ENCODE results near the gene CDK2AP2. TPM values are rescaled to one million over a fixed set of nuclear protein-coding genes. Genes with fewer than 3 reads are reported as not detected.

The CDK2AP2 gene
- total RNA-seq, 1 donor from 2014 or later, result 2.6 TPM

DNA sequence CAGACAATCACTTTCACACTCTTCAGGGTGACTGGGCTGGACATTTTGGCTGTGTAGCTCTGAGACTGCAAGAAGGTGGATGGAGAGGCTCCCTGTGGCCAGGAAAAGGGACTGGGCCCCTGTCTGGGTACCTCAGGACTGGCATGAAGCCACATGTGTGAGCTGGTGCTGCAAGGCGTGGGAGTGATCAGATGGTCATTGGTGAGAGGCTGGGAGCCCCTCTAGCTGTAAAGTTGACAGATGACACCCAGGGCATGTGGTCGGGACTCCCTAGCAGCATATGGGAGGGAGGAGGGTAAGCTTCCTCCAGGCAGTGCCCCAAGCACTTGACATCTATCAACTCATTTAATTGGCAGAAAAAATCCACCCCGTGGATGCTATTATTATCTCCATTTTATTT is 34.2 kb upstream of the CDK2AP2 start:
- H3K9me3 ChIP-seq (ENCODE audit: control insufficient read depth in 3 of 3, low read length in 3 of 3), result no peaks in the 10 kb centered on the region
- H3K27ac ChIP-seq (ENCODE audit: low read depth, low read length), result no peak overlapping the region
- H3K36me3 ChIP-seq (ENCODE audit: control insufficient read depth in 3 of 3, insufficient read depth in 3 of 3, low read length in 3 of 3), result no peaks in the 10 kb centered on the region
- H3K27me3 ChIP-seq (ENCODE audit: control insufficient read depth in 3 of 3, insufficient read depth in 3 of 3, low read length in 3 of 3), result peaks cover 0 to 3% (median 0%) of the 10 kb centered on the region in 3 donors
- H3K9ac ChIP-seq (ENCODE audit: low read depth in 1 of 3, low read length in 3 of 3), result no peak overlapping the region
- H3K4me1 ChIP-seq (ENCODE audit: control insufficient read depth in 3 of 3, insufficient read depth in 3 of 3, low read length in 3 of 3), result peaks cover 8 to 9% (median 8%) of the 10 kb centered on the region in 3 donors
- no peak overlapping the region for H3K4me3 ChIP-seq (ENCODE audit: low read length in 3 of 3)

- Histone ChIP-seq H3K4me1 (ENCODE audit: control insufficient read depth in 3 of 3, insufficient read depth in 3 of 3, low read length in 3 of 3) (peaks cover 8 to 9% (median 8%) of the 10 kb centered on the region in 3 donors), H3K9me3 (ENCODE audit: control insufficient read depth in 3 of 3, low read length in 3 of 3) (no peaks in the 10 kb centered on the region), H3K4me3 (ENCODE audit: low read length in 3 of 3) (no peak overlapping the region), H3K36me3 (ENCODE audit: control insufficient read depth in 3 of 3, insufficient read depth in 3 of 3, low read length in 3 of 3) (no peaks in the 10 kb centered on the region), H3K27me3 (ENCODE audit: control insufficient read depth in 3 of 3, insufficient read depth in 3 of 3, low read length in 3 of 3) (peaks cover 0 to 3% (median 0%) of the 10 kb centered on the region in 3 donors), H3K27ac (ENCODE audit: low read depth, low read length) (no peak overlapping the region), H3K9ac (ENCODE audit: low read depth in 1 of 3, low read length in 3 of 3) (no peak overlapping the region)
These were observed 33.2 kb upstream of the CDK2AP2 start for GRCh38 chr11:67541198-67541597.

DNA sequence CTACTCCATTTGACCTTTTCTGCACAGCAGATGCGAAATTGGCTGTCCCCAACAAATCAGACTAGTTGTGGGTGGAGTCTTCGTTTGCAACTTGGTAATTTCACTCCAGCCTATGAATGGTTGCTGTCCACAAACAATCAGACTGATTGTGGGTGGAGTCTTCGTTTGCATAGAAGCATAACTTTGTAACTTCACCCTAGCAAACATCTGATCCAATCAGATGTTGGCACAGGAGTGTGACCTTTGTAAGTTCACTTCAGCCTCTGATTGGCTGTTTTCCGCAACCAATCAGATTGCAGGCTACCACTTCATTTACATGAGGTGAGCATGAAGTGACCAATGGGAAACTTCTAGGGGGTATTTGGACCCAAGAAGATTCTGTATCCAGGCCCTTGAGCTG is 31.6 kb upstream of the CDK2AP2 start:
- Histone ChIP-seq H3K36me3 (ENCODE audit: control insufficient read depth in 3 of 3, insufficient read depth in 3 of 3, low read length in 3 of 3) (no peaks in the 10 kb centered on the region), H3K27me3 (ENCODE audit: control insufficient read depth in 3 of 3, insufficient read depth in 3 of 3, low read length in 3 of 3) (peaks cover 0 to 3% (median 0%) of the 10 kb centered on the region in 3 donors), H3K9me3 (ENCODE audit: control insufficient read depth in 3 of 3, low read length in 3 of 3) (no peaks in the 10 kb centered on the region), H3K9ac (ENCODE audit: low read depth in 1 of 3, low read length in 3 of 3) (no peak overlapping the region), H3K4me1 (ENCODE audit: control insufficient read depth in 3 of 3, insufficient read depth in 3 of 3, low read length in 3 of 3) (peaks cover 0 to under 1% (median 0%) of the 10 kb centered on the region in 3 donors), H3K27ac (ENCODE audit: low read depth, low read length) (no peak overlapping the region), H3K4me3 (ENCODE audit: low read length in 3 of 3) (no peak overlapping the region)

GRCh38 chr11:67538823-67539505 is 31.0 kb upstream of the CDK2AP2 start:
- Histone ChIP-seq H3K4me3 (ENCODE audit: low read length in 3 of 3) (no peak overlapping the region), H3K27me3 (ENCODE audit: control insufficient read depth in 3 of 3, insufficient read depth in 3 of 3, low read length in 3 of 3) (peaks cover 0 to 3% (median 0%) of the 10 kb centered on the region in 3 donors), H3K9me3 (ENCODE audit: control insufficient read depth in 3 of 3, low read length in 3 of 3) (no peaks in the 10 kb centered on the region), H3K36me3 (ENCODE audit: control insufficient read depth in 3 of 3, insufficient read depth in 3 of 3, low read length in 3 of 3) (no peaks in the 10 kb centered on the region), H3K4me1 (ENCODE audit: control insufficient read depth in 3 of 3, insufficient read depth in 3 of 3, low read length in 3 of 3) (no peaks in the 10 kb centered on the region), H3K27ac (ENCODE audit: low read depth, low read length) (no peak overlapping the region), H3K9ac (ENCODE audit: low read depth in 1 of 3, low read length in 3 of 3) (no peak overlapping the region)

DNA sequence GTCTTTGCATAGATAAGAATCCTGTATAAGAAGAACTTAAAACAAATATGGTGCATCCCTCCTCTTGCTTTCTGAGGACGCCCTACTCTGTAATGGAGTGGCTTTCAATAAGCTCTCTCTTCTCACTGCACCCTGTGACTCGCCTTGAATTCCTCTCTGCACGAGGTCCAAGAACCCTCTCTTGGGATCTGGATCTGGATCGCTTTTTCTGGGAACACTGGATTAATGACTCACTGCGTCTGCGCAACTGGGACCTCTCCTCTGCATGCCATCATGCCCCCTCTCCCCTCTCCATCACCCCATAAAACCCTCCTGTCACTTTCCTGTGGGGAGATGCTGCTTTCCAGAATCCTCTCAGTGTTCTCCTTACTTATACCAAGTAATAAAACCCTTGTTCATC is 30.3 kb upstream of the CDK2AP2 start:
- H3K27ac ChIP-seq (ENCODE audit: low read depth, low read length), result no peak overlapping the region
- peaks cover 0 to 3% (median 0%) of the 10 kb centered on the region in 3 donors for H3K9me3 ChIP-seq (ENCODE audit: control insufficient read depth in 3 of 3, low read length in 3 of 3)
- peaks cover 0 to 3% (median 0%) of the 10 kb centered on the region in 3 donors for H3K27me3 ChIP-seq (ENCODE audit: control insufficient read depth in 3 of 3, insufficient read depth in 3 of 3, low read length in 3 of 3)
- no peaks in the 10 kb centered on the region for H3K36me3 ChIP-seq (ENCODE audit: control insufficient read depth in 3 of 3, insufficient read depth in 3 of 3, low read length in 3 of 3)
- H3K4me1 ChIP-seq (ENCODE audit: control insufficient read depth in 3 of 3, insufficient read depth in 3 of 3, low read length in 3 of 3), result no peaks in the 10 kb centered on the region
- no peak overlapping the region for H3K4me3 ChIP-seq (ENCODE audit: low read length in 3 of 3)
- no peak overlapping the region for H3K9ac ChIP-seq (ENCODE audit: low read depth in 1 of 3, low read length in 3 of 3)

- no peak overlapping the region for H3K27ac ChIP-seq (ENCODE audit: low read depth, low read length)
- peaks cover 0 to 3% (median 0%) of the 10 kb centered on the region in 3 donors for H3K9me3 ChIP-seq (ENCODE audit: control insufficient read depth in 3 of 3, low read length in 3 of 3)
- no peak overlapping the region for H3K4me3 ChIP-seq (ENCODE audit: low read length in 3 of 3)
- H3K27me3 ChIP-seq (ENCODE audit: control insufficient read depth in 3 of 3, insufficient read depth in 3 of 3, low read length in 3 of 3), result peaks cover 0 to 3% (median 0%) of the 10 kb centered on the region in 3 donors
- no peaks in the 10 kb centered on the region for H3K4me1 ChIP-seq (ENCODE audit: control insufficient read depth in 3 of 3, insufficient read depth in 3 of 3, low read length in 3 of 3)
- no peaks in the 10 kb centered on the region for H3K36me3 ChIP-seq (ENCODE audit: control insufficient read depth in 3 of 3, insufficient read depth in 3 of 3, low read length in 3 of 3)
- no peak overlapping the region for H3K9ac ChIP-seq (ENCODE audit: low read depth in 1 of 3, low read length in 3 of 3)
These were observed 27.6 kb upstream of the CDK2AP2 start for GRCh38 chr11:67535561-67535960.

GRCh38 chr11:67534070-67534679 is 26.2 kb upstream of the CDK2AP2 start:
- no peak overlapping the region for H3K4me3 ChIP-seq (ENCODE audit: low read length in 3 of 3)
- no peak overlapping the region for H3K27ac ChIP-seq (ENCODE audit: low read depth, low read length)
- peaks cover 0 to 3% (median 0%) of the 10 kb centered on the region in 3 donors for H3K9me3 ChIP-seq (ENCODE audit: control insufficient read depth in 3 of 3, low read length in 3 of 3)
- H3K27me3 ChIP-seq (ENCODE audit: control insufficient read depth in 3 of 3, insufficient read depth in 3 of 3, low read length in 3 of 3), result peaks cover 0 to 7% (median 3%) of the 10 kb centered on the region in 3 donors
- H3K4me1 ChIP-seq (ENCODE audit: control insufficient read depth in 3 of 3, insufficient read depth in 3 of 3, low read length in 3 of 3), result no peaks in the 10 kb centered on the region
- H3K9ac ChIP-seq (ENCODE audit: low read depth in 1 of 3, low read length in 3 of 3), result no peak overlapping the region
- no peaks in the 10 kb centered on the region for H3K36me3 ChIP-seq (ENCODE audit: control insufficient read depth in 3 of 3, insufficient read depth in 3 of 3, low read length in 3 of 3)

DNA sequence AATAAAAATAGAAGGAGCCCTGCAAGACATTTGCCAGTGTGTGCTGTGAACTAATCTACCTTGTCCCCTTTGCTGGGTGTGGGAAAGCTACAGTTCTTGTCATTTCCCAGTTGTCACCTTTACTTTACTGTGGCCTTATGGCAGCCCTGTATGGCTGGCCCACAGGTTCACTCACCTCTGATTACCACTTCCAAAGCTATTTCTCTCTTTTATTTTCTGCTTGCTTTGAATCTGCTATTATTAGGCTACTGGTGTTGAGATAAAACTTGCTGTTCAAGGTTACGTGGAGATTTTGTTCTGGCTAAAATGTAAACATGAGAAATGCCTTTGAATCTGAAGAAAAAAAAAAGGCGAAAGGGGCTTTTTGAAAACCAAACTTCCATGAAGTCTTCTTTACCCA is 24.9 kb upstream of the CDK2AP2 start:
- peaks cover 0 to 3% (median 0%) of the 10 kb centered on the region in 3 donors for H3K9me3 ChIP-seq (ENCODE audit: control insufficient read depth in 3 of 3, low read length in 3 of 3)
- H3K9ac ChIP-seq (ENCODE audit: low read depth in 1 of 3, low read length in 3 of 3), result no peak overlapping the region
- H3K4me1 ChIP-seq (ENCODE audit: control insufficient read depth in 3 of 3, insufficient read depth in 3 of 3, low read length in 3 of 3), result no peaks in the 10 kb centered on the region
- H3K27me3 ChIP-seq (ENCODE audit: control insufficient read depth in 3 of 3, insufficient read depth in 3 of 3, low read length in 3 of 3), result peaks cover 0 to 4% (median 3%) of the 10 kb centered on the region in 3 donors
- no peaks in the 10 kb centered on the region for H3K36me3 ChIP-seq (ENCODE audit: control insufficient read depth in 3 of 3, insufficient read depth in 3 of 3, low read length in 3 of 3)
- no peak overlapping the region for H3K27ac ChIP-seq (ENCODE audit: low read depth, low read length)
- H3K4me3 ChIP-seq (ENCODE audit: low read length in 3 of 3), result no peak overlapping the region

- H3K9me3 ChIP-seq (ENCODE audit: control insufficient read depth in 3 of 3, low read length in 3 of 3), result peaks cover 0 to 3% (median 0%) of the 10 kb centered on the region in 3 donors
- no peaks in the 10 kb centered on the region for H3K4me1 ChIP-seq (ENCODE audit: control insufficient read depth in 3 of 3, insufficient read depth in 3 of 3, low read length in 3 of 3)
- peaks cover 0 to 11% (median 3%) of the 10 kb centered on the region in 3 donors for H3K27me3 ChIP-seq (ENCODE audit: control insufficient read depth in 3 of 3, insufficient read depth in 3 of 3, low read length in 3 of 3)
- no peak overlapping the region for H3K27ac ChIP-seq (ENCODE audit: low read depth, low read length)
- H3K36me3 ChIP-seq (ENCODE audit: control insufficient read depth in 3 of 3, insufficient read depth in 3 of 3, low read length in 3 of 3), result no peaks in the 10 kb centered on the region
- no peak overlapping the region for H3K4me3 ChIP-seq (ENCODE audit: low read length in 3 of 3)
- H3K9ac ChIP-seq (ENCODE audit: low read depth in 1 of 3, low read length in 3 of 3), result no peak overlapping the region
These were observed 22.3 kb upstream of the CDK2AP2 start for GRCh38 chr11:67530282-67530592.

GRCh38 chr11:67528376-67528775 is 20.4 kb upstream of the CDK2AP2 start:
- Histone ChIP-seq H3K27me3 (ENCODE audit: control insufficient read depth in 3 of 3, insufficient read depth in 3 of 3, low read length in 3 of 3) (peaks cover 0 to 22% (median 16%) of the 10 kb centered on the region in 3 donors), H3K9me3 (ENCODE audit: control insufficient read depth in 3 of 3, low read length in 3 of 3) (no peaks in the 10 kb centered on the region), H3K36me3 (ENCODE audit: control insufficient read depth in 3 of 3, insufficient read depth in 3 of 3, low read length in 3 of 3) (no peaks in the 10 kb centered on the region), H3K4me3 (ENCODE audit: low read length in 3 of 3) (no peak overlapping the region), H3K9ac (ENCODE audit: low read depth in 1 of 3, low read length in 3 of 3) (no peak overlapping the region), H3K4me1 (ENCODE audit: control insufficient read depth in 3 of 3, insufficient read depth in 3 of 3, low read length in 3 of 3) (no peaks in the 10 kb centered on the region), H3K27ac (ENCODE audit: low read depth, low read length) (no peak overlapping the region)
